Astrocyte of the spinal cord (primary cell): ENCODE measurements around the gene HOXC13.

ENCODE experiments used
- DNase-seq: peaks from one replicate; pipeline ENCODE4 v3.0.0; 2011; ENCODE audit warnings: low read depth, low spot score
- H3K4me3 ChIP-seq: 2 replicates; pipeline ENCODE4 v1.5.1; 2011; ENCODE audit warnings: low read depth, mild to moderate bottlenecking, low read length, moderate library complexity
- in situ Hi-C: cut with HindIII; loops from 2 replicates; pipeline ENCODE4 v1.10.0; 2017; ENCODE audit warnings: low sequenced_read_pairs
- TF ChIP-seq, protein P1 (sequence below): IDR thresholded peaks from 2 replicates; pipeline ENCODE4 v1.5.1; 2012; ENCODE audit warnings: low read depth, mild to moderate bottlenecking, low read length, inconsistent platforms

HOXC13 gene

DNA sequence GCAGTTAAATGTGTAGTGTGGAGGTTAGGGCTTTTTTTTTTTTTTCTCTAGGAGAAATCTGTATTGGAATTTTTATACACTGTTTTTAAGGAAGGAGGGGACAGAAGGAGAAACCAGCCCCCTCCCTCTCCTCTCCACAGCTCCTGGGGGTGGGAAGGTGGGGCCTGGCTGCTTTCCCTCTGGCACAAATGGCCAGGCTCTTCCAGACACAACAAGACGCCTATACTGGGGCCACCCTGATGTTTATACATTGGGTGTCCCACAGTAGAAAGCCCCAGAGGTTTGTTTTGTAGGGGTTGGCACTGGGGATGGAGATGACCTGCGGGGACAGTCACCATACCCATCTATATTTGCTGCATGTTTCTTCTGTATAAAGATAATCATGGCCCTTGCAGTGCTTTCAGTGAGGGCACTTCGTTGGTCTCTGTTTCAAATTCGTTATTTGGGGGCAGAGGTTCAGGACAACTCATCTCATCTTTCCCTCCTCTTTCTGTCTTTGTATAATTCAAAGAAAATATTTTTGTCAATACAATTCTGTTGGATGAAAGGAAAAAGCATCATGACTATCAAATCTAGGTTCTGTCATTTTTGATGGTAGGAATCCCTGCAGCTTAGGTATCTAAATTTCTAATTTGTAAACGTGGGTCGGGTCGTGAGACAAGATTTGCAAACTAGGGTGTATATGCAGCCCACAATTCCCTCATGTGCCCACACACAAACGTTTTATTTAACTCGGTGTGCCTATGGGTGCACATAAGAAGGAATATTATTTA, 38.4 kb downstream of the HOXC13 start:
- TF ChIP-seq, protein P1, sequence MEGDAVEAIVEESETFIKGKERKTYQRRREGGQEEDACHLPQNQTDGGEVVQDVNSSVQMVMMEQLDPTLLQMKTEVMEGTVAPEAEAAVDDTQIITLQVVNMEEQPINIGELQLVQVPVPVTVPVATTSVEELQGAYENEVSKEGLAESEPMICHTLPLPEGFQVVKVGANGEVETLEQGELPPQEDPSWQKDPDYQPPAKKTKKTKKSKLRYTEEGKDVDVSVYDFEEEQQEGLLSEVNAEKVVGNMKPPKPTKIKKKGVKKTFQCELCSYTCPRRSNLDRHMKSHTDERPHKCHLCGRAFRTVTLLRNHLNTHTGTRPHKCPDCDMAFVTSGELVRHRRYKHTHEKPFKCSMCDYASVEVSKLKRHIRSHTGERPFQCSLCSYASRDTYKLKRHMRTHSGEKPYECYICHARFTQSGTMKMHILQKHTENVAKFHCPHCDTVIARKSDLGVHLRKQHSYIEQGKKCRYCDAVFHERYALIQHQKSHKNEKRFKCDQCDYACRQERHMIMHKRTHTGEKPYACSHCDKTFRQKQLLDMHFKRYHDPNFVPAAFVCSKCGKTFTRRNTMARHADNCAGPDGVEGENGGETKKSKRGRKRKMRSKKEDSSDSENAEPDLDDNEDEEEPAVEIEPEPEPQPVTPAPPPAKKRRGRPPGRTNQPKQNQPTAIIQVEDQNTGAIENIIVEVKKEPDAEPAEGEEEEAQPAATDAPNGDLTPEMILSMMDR: no peak
- in situ Hi-C loops: no loop called here
- DNase-seq: no peak
- no peak overlapping the region for H3K4me3 ChIP-seq

DNA sequence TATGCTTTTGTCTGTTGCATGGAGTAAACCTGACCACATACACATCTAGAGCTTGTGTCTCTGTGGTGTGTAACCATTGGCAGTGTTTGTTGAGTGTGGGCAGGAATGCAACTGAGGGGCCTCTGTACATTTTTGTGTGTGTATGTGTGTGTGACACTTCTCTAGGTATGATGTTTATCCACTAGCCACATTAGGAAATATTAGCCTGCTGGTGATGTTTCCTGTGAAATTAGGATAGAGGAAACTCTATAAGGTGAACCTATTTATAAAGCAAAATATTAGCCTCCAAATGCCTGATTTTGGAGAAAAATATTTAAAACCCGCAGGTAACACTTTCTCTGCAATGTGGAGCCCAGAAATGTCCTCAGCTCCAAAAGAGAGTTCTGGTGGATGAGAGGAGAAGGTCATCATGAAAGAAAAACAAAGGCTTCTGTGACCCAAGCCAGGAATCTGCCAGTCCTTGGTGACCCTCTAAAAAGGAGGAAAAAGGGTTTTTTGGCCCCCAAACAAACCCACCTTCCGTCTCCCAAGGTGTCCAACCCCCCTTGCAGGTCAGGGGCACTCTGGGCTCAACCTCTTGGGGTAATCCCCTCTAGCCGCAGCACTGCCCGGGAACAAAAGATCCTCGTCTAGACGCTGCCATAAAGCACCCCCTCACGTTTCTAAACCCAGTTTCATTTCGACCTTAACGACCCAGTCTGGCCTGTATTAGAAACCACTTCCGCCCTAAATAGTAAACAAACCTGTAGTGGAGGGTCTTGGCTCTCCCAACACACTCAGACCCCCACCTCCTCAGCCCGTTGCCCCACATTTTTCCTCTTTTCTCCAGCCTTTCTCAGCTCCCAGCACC, 39.2 kb downstream of the HOXC13 start:
- DNase-seq: no peak
- H3K4me3 ChIP-seq: no peak overlapping the region
- TF ChIP-seq, protein P1: no peak
- in situ Hi-C loops: no loop called here

DNA sequence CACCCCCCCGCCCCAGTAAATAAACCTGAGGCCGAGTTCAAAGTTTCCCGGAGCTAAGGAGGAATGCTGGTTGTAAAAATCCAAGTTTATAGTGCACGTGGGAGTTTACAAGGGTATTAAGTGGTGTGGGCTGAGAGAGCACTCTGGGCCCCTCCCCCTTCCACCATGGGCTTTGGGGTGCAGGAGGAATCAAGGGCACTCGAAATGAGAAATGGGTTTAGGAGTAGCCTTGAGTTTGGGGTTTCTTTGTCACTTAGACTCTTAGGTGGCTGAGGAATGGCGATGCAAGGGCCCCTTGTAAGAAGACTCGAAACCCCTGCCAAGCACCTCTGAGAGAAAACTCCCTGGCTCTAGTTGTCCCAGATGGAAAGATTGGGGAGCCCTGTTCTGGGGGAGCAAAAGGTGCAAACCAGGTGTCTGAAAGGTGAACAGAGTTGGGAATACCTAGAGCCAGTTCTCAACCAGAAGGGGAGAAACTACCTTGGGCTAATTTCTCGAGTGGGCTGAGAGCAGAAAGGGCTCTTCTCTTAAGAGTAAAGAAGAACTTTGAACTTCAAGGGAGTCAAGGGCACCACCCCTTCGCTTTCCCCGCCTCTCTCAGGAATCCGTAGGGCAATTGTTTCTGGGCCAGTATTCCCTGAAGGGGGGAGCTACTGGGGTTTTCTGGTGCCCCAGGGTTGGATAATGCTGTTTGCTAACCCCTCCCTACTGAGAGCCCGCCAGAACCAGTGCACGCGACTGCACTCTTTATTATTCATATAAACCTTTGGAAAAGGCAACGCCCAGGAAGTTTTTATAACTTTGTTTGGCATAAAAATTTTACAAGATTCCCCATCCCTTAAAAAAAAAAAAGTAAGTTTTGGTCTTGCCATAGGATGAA, 40.1 kb downstream of the HOXC13 start:
- no peak overlapping the region for H3K4me3 ChIP-seq
- in situ Hi-C loops: no loop called here
- TF ChIP-seq, protein P1: no peak
- DNase-seq: no peak

DNA sequence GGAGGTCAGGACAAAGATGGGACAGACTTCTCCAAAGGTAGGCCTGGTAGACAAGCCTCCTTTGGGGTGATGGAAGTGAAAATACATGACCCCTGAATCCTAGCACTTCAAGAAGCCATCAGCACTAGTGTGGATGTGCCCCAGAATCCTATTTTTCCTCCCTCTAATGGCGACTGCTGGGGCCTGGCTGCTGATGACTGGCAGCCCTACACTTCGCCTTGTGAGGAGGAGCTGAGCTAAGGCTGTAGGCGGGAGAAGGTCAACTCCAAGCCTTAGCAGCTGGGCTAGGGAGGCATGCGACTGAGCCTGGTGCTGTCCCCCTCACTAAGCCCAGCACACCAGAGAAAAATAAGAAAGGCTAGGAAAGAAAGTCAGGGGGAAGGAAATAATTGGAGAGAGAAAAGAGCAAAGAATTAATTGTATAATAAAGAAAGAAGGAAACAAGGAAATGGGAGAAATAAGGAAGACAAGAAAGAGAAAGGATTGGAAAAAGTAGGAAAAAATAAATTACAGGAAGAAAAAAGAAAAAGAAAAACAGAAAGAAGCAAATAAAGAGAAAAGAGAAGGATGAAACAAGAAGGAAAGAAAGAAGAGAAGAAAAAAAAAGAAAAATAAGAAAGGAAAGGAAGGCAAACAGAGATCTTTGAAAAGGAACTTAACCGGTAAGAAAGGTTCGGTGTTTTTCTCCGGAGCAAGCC, 41.6 kb downstream of the HOXC13 start:
- H3K4me3 ChIP-seq: no peak overlapping the region
- in situ Hi-C loops: no loop called here
- no peak for DNase-seq
- TF ChIP-seq, protein P1: no peak

DNA sequence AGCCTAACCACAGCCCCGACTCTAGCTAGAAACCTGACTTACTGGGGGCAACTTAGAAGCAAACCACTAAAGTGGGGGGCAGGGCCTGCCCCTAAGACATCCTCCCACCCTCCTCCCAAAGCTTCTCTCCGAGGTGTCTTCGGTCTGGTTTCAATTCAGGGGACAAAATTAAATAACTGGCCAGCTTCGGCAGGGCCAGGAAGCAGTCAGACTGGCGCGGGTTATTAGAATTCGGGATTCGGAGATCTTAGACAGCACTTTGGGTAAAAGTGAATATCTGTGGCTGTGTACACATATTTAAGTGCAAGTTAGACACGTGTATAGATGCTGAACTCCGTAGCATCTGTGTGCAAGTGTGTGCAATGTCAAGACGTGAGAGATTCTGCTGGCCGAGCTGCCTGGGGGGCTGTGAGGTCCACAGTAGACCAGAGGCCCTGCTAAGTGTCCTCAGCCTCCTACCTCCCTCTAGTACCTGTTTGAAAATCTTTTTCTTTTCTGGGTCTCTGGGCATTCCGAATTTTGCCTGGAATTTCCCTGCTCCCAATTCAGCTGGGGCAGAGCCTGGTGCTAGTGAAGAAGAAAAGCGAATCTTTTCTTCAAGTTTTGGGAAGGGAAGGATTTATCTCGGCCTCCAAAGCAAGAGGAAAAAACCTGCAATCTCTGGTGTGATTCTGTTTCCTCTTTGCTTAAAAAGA, 42.3 kb downstream of the HOXC13 start:
- in situ Hi-C loops: no loop called here
- no peak for DNase-seq
- TF ChIP-seq, protein P1: no peak
- H3K4me3 ChIP-seq: no peak overlapping the region
